GM21526 (cell line): ENCODE results near the gene PRIM2.
"Not testable (repeated sequence)": the region's sequence is repeated elsewhere in the genome, so short reads cannot be mapped to it uniquely, and the experiment has no call there.

Experiments
- ATAC-seq: cut with Tn5 transposase; IDR thresholded peaks from one replicate; pipeline ENCODE4 v1.9.1; 2021; ENCODE audit warnings: moderate library complexity; ENCODE audit not compliant: unreplicated experiment, low FRiP score

Gene PRIM2

GRCh38 chr6:57317060-57317943 is at the start of gene PRIM2:
TSS of gene PRIM2 (plus strand) at chr6:57317630. CDS start at chr6:57318446, 816 bp downstream.
- peak; percentile 89 for ATAC-seq

- ATAC-seq, result no peak
These were observed 49.2 kb upstream of the PRIM2 start for GRCh38 chr6:57268294-57268640.

GRCh38 chr6:57274113-57274824 is 43.2 kb upstream of the PRIM2 start:
- ATAC-seq, result not testable (repeated sequence)

- no peak for ATAC-seq
These were observed 42.0 kb upstream of the PRIM2 start for GRCh38 chr6:57275384-57275783.

GRCh38 chr6:57276946-57277345 is 40.5 kb upstream of the PRIM2 start:
- no peak for ATAC-seq

GRCh38 chr6:57278570-57278969 is 38.9 kb upstream of the PRIM2 start:
- no peak for ATAC-seq

- ATAC-seq, result no peak
These were observed 38.4 kb upstream of the PRIM2 start for GRCh38 chr6:57279013-57279412.

- no peak for ATAC-seq
These were observed 34.3 kb upstream of the PRIM2 start for GRCh38 chr6:57283106-57283505.

GRCh38 chr6:57283911-57284455 is 33.4 kb upstream of the PRIM2 start:
- no peak for ATAC-seq

- ATAC-seq, result not testable (repeated sequence)
These were observed 29.3 kb upstream of the PRIM2 start for GRCh38 chr6:57288136-57288535.

- not testable (repeated sequence) for ATAC-seq
These were observed 24.0 kb upstream of the PRIM2 start for GRCh38 chr6:57293472-57293871.

- no peak for ATAC-seq
These were observed 22.5 kb upstream of the PRIM2 start for GRCh38 chr6:57294862-57295445.

- ATAC-seq, result no peak
These were observed 19.9 kb upstream of the PRIM2 start for GRCh38 chr6:57297505-57297904.

- ATAC-seq, result no peak
These were observed 18.7 kb upstream of the PRIM2 start for GRCh38 chr6:57298741-57299140.

- no peak for ATAC-seq
These were observed 15.7 kb upstream of the PRIM2 start for GRCh38 chr6:57301757-57302156.

GRCh38 chr6:57302477-57302876 is 15.0 kb upstream of the PRIM2 start:
- ATAC-seq, result no peak

GRCh38 chr6:57303931-57304681 is 13.3 kb upstream of the PRIM2 start:
- ATAC-seq, result no peak

GRCh38 chr6:57305107-57305506 is 12.3 kb upstream of the PRIM2 start:
- ATAC-seq, result no peak

- no peak for ATAC-seq
These were observed 11.7 kb upstream of the PRIM2 start for GRCh38 chr6:57305761-57306160.

GRCh38 chr6:57306273-57306672 is 11.2 kb upstream of the PRIM2 start:
- ATAC-seq, result no peak
